Retinal pigment epithelial cell (primary cell): ENCODE data around the gene SIPA1L3.

Source experiments
- DNase-seq: peaks from one replicate; pipeline ENCODE4 v3.0.0-alpha.2; 2010; ENCODE audit warnings: low read depth
- H3K4me3 ChIP-seq: 2 replicates; pipeline ENCODE4 v1.5.1; 2011; ENCODE audit warnings: mild to moderate bottlenecking, low read length, control low read depth, moderate library complexity
- TF ChIP-seq, protein P1 (sequence below): conservative IDR thresholded peaks from 2 replicates; pipeline ENCODE4 v1.5.1; 2011; ENCODE audit warnings: low read depth, low read length, control low read depth, inconsistent platforms

The SIPA1L3 gene

DNA sequence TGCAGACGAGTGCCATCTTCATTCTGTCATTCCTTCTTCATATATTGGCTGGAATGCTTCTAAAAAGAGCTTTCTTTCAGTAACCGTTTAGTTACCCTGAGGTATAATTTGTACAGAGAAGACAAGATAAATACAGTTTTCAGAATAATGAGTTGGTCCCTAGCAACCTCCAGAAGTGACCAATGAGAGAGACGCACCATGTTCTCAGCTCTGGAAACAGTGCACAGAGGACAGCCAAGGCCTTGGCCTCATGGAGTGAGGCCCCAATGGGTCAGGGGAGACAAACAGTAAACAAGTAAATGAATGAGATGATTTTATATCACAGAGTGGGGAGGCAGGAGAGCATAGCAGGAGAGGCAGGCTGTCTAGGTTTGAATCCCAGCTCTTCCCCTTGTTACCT lies 226.3 kb downstream of the SIPA1L3 start:
- H3K4me3 ChIP-seq, result no peak overlapping the region
- no peak for DNase-seq
- TF ChIP-seq, protein P1, sequence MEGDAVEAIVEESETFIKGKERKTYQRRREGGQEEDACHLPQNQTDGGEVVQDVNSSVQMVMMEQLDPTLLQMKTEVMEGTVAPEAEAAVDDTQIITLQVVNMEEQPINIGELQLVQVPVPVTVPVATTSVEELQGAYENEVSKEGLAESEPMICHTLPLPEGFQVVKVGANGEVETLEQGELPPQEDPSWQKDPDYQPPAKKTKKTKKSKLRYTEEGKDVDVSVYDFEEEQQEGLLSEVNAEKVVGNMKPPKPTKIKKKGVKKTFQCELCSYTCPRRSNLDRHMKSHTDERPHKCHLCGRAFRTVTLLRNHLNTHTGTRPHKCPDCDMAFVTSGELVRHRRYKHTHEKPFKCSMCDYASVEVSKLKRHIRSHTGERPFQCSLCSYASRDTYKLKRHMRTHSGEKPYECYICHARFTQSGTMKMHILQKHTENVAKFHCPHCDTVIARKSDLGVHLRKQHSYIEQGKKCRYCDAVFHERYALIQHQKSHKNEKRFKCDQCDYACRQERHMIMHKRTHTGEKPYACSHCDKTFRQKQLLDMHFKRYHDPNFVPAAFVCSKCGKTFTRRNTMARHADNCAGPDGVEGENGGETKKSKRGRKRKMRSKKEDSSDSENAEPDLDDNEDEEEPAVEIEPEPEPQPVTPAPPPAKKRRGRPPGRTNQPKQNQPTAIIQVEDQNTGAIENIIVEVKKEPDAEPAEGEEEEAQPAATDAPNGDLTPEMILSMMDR, result no peak

DNA sequence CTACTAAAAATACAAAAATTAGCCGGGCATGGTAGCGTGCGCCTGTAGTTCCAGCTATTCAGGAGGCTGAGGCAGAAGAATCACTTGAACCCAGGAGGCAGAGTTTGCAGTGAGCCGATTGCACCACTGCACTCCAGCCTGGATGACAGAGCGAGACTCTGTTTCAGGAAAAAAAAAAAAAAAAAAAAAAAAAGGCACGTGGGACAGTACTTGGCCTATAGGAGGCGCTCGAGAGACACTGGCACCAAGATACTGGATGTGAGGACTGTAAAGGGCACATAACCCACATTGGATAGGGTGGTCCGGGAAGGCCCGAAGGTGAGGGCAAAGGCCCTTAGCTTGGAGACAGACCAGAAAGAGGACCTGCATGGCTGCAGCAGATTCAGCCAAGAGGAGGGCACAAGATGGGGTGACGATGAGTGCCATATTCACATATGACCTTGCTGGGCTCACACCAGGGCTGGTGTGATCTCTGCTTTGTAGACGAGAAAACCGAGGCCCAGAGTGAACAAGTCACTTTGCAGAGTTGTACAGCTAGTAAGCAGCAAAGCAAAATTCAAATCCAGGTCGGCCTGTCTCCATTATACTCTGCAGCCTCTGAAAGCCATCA lies 227.6 kb downstream of the SIPA1L3 start:
- TF ChIP-seq, protein P1, result peak; percentile 71
- DNase-seq, result no peak
- H3K4me3 ChIP-seq, result no peak overlapping the region

DNA sequence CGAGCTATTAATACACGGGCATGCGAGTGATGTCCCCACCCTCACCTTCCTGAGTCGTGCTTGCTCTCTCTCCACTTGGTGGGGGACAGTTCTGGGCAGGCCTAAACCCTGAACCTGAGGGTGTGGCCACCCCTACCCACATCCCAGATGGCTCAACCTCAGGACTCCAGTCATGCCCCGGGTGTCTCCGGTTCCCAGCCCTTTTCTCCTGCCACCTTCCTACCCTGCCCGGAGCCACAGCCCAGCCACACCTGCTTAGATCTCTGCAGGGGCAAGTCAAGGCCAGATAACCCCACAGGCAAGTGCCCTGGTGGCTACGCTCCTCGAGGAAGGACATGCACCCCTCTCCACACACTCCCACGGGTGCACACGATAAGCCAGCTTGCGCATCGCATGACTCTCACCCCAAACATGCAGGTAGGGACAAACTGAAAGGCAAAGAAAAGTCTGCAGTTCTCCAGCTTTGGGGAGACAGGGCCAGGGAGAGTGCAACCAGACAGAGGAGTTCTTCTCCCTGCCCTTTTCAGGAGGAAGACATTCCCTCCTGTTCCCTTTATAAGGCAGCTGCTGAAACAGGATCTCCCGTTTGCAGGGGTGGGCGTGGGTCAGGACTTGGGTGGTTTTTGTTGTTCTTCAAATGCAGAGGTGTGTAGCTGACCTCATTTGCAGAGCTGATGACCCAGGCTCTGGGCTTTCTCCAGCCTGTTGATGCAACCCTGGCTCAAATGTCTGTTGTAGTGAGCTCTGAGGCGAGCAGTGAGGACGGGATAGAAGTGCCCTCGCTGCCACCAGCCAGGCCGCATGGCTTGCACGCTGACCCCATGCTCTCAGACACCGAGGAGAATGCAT lies 228.4 kb downstream of the SIPA1L3 start:
- H3K4me3 ChIP-seq, result no peak overlapping the region
- no peak for DNase-seq
- TF ChIP-seq, protein P1, result no peak

DNA sequence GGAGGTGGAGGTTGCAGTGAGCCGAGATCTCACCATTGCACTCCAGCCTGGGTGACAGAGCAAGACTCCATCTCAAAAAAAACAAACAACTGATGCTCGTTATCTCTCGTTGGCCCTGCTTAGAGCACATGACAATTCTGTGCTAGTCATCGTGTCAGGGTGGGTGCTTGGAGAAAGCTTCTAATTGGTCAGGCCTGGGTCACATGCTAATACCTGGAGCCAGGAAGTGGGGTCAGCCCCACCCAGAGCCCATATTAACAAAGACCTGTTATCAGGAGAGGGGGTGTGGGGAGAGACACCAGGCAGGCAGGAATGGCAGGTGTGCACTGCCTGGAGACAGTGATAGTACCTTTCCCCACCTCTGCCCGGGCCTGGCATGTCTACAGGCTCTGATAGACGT lies 232.1 kb downstream of the SIPA1L3 start:
- no peak for DNase-seq
- TF ChIP-seq, protein P1, result no peak
- H3K4me3 ChIP-seq, result no peak overlapping the region

DNA sequence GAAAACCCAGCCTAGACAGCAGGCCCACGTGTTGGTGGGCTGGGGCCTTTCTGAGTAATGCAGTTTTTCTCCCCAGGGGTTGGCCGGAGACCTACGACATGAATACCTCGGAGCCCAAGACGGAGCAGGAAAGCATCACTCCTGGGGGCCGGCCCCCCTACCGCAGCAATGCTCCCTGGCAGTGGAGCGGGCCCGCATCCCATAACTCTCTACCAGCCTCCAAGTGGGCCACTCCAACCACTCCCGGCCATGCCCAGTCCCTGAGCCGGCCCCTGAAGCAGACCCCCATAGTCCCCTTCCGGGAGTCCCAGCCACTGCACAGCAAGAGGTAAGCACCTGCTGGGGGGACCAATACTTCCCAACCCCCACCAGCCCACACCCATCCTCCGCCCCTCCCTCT lies 234.1 kb downstream of the SIPA1L3 start:
- TF ChIP-seq, protein P1, result no peak
- no peak overlapping the region for H3K4me3 ChIP-seq
- DNase-seq, result no peak

DNA sequence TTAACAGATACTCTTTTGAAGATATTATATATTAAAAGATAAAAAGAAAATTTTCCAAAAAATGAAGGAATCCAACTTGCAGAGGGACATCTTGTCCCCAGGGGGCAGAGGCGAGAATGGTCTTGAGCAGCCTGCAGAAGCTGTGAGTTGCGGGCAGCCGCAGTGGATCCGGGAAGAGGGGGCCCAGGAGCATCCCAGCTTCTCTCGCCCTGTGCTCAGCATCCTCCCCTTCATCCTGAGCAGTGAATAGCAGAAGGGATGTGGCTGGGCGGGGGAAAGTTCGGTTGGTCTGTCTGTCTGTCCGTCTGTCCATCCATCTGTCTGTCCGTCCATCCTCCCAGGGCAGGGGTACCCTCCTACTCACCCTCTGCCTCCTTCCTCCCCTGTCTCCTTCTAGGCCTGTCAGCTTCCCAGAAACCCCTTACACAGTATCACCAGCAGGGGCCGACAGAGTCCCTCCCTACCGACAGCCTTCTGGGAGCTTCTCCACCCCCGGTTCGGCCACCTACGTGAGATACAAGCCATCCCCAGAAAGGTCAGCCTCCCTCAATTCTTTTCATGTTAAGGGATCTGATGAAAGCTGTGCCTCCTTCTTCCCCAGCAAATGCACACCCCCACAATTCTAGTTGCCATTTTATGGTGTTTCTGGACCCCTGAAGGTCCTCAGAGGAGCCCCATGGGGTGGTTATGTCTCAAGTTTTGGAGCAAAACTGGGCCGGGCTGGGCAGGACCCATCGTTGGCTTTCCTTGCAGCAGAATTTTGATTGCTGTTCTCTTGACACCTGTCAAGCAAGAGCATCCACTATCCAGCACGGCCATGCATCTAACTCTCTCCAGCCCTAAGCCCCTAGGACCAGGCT lies 235.4 kb downstream of the SIPA1L3 start:
- TF ChIP-seq, protein P1, result peak; percentile 87
- no peak for DNase-seq
- H3K4me3 ChIP-seq, result no peak overlapping the region
